Measurements from ENCODE around the gene OPCML.

Gene OPCML

DNA sequence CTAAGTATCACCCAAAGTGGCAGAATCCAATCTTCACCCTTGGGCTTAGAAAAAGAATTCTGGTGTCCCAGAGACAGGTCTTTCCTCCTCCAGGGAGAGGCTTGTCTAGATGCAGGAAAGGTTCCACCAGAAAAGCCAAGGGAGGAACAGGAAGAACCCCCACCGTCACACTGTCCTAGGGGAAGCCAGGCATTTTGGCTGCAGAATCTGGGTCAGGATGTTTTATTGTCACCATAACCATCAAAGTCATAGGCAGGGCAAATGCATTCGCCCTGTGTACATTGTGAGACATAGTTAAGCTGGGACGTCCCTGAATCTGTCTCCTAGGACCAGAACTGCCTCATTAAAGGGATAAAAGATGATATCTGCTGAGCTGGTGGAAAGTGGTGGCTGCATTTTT is 590.5 kb downstream of the OPCML start:
- no peaks in the 10 kb centered on the region for H3K9me2 ChIP-seq (replicated peaks; ENCODE audit: control insufficient read depth, low read length)
- H3K79me2 ChIP-seq (ENCODE audit: control insufficient read depth, low read length): no peaks in the 10 kb centered on the region
- H3F3A ChIP-seq (ENCODE audit: control insufficient read depth, insufficient read depth): no peaks in the 10 kb centered on the region
- H3K9me3 ChIP-seq (ENCODE audit: control insufficient read depth, insufficient read depth, low read length): no peaks in the 10 kb centered on the region
- H3K4me2 ChIP-seq (ENCODE audit: low read length): no peak overlapping the region
- H3K27me3 ChIP-seq (ENCODE audit: control insufficient read depth, low read length): no peaks in the 10 kb centered on the region
- no peak for TF ChIP-seq EZH2phosphoT487 (IDR thresholded peaks at IDR 0.05; ENCODE audit: borderline replicate concordance, low read length)
- TF ChIP-seq, protein P1, sequence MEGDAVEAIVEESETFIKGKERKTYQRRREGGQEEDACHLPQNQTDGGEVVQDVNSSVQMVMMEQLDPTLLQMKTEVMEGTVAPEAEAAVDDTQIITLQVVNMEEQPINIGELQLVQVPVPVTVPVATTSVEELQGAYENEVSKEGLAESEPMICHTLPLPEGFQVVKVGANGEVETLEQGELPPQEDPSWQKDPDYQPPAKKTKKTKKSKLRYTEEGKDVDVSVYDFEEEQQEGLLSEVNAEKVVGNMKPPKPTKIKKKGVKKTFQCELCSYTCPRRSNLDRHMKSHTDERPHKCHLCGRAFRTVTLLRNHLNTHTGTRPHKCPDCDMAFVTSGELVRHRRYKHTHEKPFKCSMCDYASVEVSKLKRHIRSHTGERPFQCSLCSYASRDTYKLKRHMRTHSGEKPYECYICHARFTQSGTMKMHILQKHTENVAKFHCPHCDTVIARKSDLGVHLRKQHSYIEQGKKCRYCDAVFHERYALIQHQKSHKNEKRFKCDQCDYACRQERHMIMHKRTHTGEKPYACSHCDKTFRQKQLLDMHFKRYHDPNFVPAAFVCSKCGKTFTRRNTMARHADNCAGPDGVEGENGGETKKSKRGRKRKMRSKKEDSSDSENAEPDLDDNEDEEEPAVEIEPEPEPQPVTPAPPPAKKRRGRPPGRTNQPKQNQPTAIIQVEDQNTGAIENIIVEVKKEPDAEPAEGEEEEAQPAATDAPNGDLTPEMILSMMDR (IDR thresholded peaks at IDR 0.05; ENCODE audit: low read depth, low read length, poor library complexity, severe bottlenecking): no peak
- H3K27ac ChIP-seq (ENCODE audit: low read depth, low read length): no peak overlapping the region
- no peaks in the 10 kb centered on the region for H4K20me1 ChIP-seq (ENCODE audit: control insufficient read depth, insufficient read depth, low read depth, low read length)
- no peak overlapping the region for H3K4me3 ChIP-seq (ENCODE audit: low read length)
- H3K4me1 ChIP-seq (ENCODE audit: control insufficient read depth, low read length): no peaks in the 10 kb centered on the region
- H3K36me3 ChIP-seq (ENCODE audit: control insufficient read depth, low read length): no peaks in the 10 kb centered on the region

DNA sequence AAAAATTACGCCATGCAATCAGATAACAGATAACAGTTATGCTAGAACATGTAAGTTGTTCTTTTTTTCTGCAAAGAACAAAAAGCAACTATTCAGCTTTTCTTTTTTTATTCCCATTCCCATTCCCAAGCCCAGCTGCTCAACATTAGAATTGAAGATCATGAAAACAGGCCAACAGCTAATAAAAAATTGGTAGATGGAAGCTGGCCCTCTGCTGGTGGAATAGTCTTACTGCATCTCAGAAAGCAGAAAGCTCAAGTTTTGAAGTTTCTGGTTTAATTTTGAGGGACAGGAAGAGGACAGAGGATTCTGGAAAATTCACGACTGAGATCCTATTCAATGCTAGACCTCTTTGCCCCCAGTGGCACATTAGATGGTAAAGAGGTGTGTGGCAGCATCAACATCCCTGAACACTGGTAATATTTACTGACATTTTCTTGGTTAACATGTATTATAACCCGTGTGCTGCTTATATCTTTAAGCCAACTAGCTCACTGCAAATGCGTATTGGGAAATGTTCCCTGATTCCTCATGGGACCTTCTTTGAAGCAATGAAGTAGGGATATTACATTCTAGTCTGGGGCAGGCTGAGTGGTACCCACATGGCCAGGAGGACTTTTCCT is 591.2 kb downstream of the OPCML start:
- Histone ChIP-seq H3K79me2 (ENCODE audit: control insufficient read depth, low read length) (no peaks in the 10 kb centered on the region), H3K4me3 (ENCODE audit: low read length) (no peak overlapping the region), H3K4me1 (ENCODE audit: control insufficient read depth, low read length) (no peaks in the 10 kb centered on the region), H3K9me2 (replicated peaks; ENCODE audit: control insufficient read depth, low read length) (no peaks in the 10 kb centered on the region), H3F3A (ENCODE audit: control insufficient read depth, insufficient read depth) (no peaks in the 10 kb centered on the region), H3K36me3 (ENCODE audit: control insufficient read depth, low read length) (no peaks in the 10 kb centered on the region), H4K20me1 (ENCODE audit: control insufficient read depth, insufficient read depth, low read depth, low read length) (no peaks in the 10 kb centered on the region), H3K27me3 (ENCODE audit: control insufficient read depth, low read length) (no peaks in the 10 kb centered on the region), H3K4me2 (ENCODE audit: low read length) (no peak overlapping the region), H3K9me3 (ENCODE audit: control insufficient read depth, insufficient read depth, low read length) (no peaks in the 10 kb centered on the region), H3K27ac (ENCODE audit: low read depth, low read length) (no peak overlapping the region)
- no peak for TF ChIP-seq EZH2phosphoT487 (IDR thresholded peaks at IDR 0.05; ENCODE audit: borderline replicate concordance, low read length)
- TF ChIP-seq, protein P1 (IDR thresholded peaks at IDR 0.05; ENCODE audit: low read depth, low read length, poor library complexity, severe bottlenecking): peak; percentile 80

DNA sequence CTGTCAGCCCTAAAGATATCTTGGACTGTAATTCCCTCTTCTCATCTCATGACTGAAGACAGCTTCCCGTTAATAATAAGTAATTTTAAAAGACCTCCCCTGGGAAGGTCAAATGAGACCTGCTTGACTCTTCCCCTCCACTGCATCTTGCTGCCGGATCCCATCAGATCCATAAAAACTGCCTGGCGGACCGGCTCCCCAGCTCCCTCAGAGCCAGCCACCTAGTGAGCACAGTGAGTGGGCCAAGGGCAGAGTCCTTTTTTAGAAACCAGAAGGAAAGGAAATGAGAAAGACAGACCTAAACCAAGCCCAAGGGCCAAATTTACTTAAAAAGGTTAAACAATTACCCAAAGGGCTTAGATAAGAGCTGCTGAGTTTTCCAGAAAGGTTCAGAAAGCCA is 595.3 kb downstream of the OPCML start:
- no peaks in the 10 kb centered on the region for H3K79me2 ChIP-seq (ENCODE audit: control insufficient read depth, low read length)
- no peaks in the 10 kb centered on the region for H3F3A ChIP-seq (ENCODE audit: control insufficient read depth, insufficient read depth)
- no peak overlapping the region for H3K4me3 ChIP-seq (ENCODE audit: low read length)
- H3K36me3 ChIP-seq (ENCODE audit: control insufficient read depth, low read length): no peaks in the 10 kb centered on the region
- no peak overlapping the region for H3K27ac ChIP-seq (ENCODE audit: low read depth, low read length)
- H3K9me3 ChIP-seq (ENCODE audit: control insufficient read depth, insufficient read depth, low read length): no peaks in the 10 kb centered on the region
- no peaks in the 10 kb centered on the region for H4K20me1 ChIP-seq (ENCODE audit: control insufficient read depth, insufficient read depth, low read depth, low read length)
- H3K27me3 ChIP-seq (ENCODE audit: control insufficient read depth, low read length): no peaks in the 10 kb centered on the region
- no peaks in the 10 kb centered on the region for H3K9me2 ChIP-seq (replicated peaks; ENCODE audit: control insufficient read depth, low read length)
- no peaks in the 10 kb centered on the region for H3K4me1 ChIP-seq (ENCODE audit: control insufficient read depth, low read length)
- no peak for TF ChIP-seq EZH2phosphoT487 (IDR thresholded peaks at IDR 0.05; ENCODE audit: borderline replicate concordance, low read length)
- TF ChIP-seq, protein P1 (IDR thresholded peaks at IDR 0.05; ENCODE audit: low read depth, low read length, poor library complexity, severe bottlenecking): no peak
- no peak overlapping the region for H3K4me2 ChIP-seq (ENCODE audit: low read length)

Measured in DOHH2 (cell line).